ENCODE results near the gene NATD1.

GRCh38 chr17:21243516-21244303 is 9.5 kb downstream of the NATD1 start:
- TF ChIP-seq, protein P1, sequence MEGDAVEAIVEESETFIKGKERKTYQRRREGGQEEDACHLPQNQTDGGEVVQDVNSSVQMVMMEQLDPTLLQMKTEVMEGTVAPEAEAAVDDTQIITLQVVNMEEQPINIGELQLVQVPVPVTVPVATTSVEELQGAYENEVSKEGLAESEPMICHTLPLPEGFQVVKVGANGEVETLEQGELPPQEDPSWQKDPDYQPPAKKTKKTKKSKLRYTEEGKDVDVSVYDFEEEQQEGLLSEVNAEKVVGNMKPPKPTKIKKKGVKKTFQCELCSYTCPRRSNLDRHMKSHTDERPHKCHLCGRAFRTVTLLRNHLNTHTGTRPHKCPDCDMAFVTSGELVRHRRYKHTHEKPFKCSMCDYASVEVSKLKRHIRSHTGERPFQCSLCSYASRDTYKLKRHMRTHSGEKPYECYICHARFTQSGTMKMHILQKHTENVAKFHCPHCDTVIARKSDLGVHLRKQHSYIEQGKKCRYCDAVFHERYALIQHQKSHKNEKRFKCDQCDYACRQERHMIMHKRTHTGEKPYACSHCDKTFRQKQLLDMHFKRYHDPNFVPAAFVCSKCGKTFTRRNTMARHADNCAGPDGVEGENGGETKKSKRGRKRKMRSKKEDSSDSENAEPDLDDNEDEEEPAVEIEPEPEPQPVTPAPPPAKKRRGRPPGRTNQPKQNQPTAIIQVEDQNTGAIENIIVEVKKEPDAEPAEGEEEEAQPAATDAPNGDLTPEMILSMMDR (IDR thresholded peaks at IDR 0.05): no peak
- no peak for TF ChIP-seq POLR2A (IDR thresholded peaks at IDR 0.05)
